ENCODE results near the gene GALNT5. TPM values are rescaled to one million over a fixed set of nuclear protein-coding genes. Genes with fewer than 3 reads are reported as not detected.

The GALNT5 gene
- total and polyA plus RNA-seq, 10 of the 15 experiments (the other 5 are each of a cell fraction or from before 2014, with no cell fraction given) = under 0.01 to 0.25 (median 0.03) TPM; not detected in 4

- Histone ChIP-seq H3K9me3 (replicated peaks; ENCODE audit: control insufficient read depth, insufficient read depth, low read length) (no peaks in the 10 kb centered on the region; the same call in 2 of the 3 replicates), H3K4me3 (no peak overlapping the region), H2AFZ (ENCODE audit: control insufficient read depth, low read depth, low read length) (no peak overlapping the region), H4K20me1 (ENCODE audit: control insufficient read depth, insufficient read depth) (no peaks in the 10 kb centered on the region), H3K27ac (ENCODE audit: control insufficient read depth, insufficient read depth) (no peak overlapping the region), H3K4me2 (ENCODE audit: control insufficient read depth, insufficient read depth) (no peak overlapping the region), H3K36me3 (ENCODE audit: control insufficient read depth in 2 of 2, insufficient read depth in 2 of 2, low read length in 1 of 2) (no peaks in the 10 kb centered on the region), H3K4me1 (ENCODE audit: control insufficient read depth, insufficient read depth, low read length) (peaks cover 14% of the 10 kb centered on the region), H3K79me2 (ENCODE audit: control insufficient read depth, insufficient read depth, low read length) (no peaks in the 10 kb centered on the region), H3K27me3 (replicated peaks in 1 of 2; ENCODE audit: control insufficient read depth in 2 of 2, insufficient read depth in 2 of 2, low read length in 1 of 2) (no peaks in the 10 kb centered on the region), H3K9ac (ENCODE audit: control insufficient read depth, insufficient read depth, low read length) (no peak overlapping the region)
- FAIRE-seq (no peak), DNase-seq (ENCODE audit: low read depth, low spot score) (no peak), ATAC-seq (no peak)
- RAD21 ChIA-PET (ENCODE audit: unreplicated experiment) = no interaction called here
- no TSS peak for BruUV-seq (replicated peaks)
- POLR2A ChIA-PET = interaction anchor here (0.6 kb wide), 1 partner anchor 1399 kb away, joined by 3 read pairs; no protein-coding TSS in a partner anchor
- in situ Hi-C loops (cut with MboI) (no loop called here), intact Hi-C loops (cut with micrococcal nuclease; ENCODE audit: unreplicated experiment) (loop anchor here (5.0 kb wide), 1 partner anchor 228 kb away; no protein-coding TSS in a partner anchor)
- TF ChIP-seq PML (IDR thresholded peaks at IDR 0.05; ENCODE audit: low read length) = no peak
- TF ChIP-seq POU2F2 (IDR thresholded peaks at IDR 0.05; ENCODE audit: borderline replicate concordance, low read depth, low read length) = no peak
- TF ChIP-seq ZBTB33 (IDR thresholded peaks at IDR 0.05) = no peak
- no peak for TF ChIP-seq SREBF1 (IDR thresholded peaks at IDR 0.05; ENCODE audit: low read length)
- no peak for TF ChIP-seq CBFB (IDR thresholded peaks at IDR 0.05; ENCODE audit: low read depth)
- TF ChIP-seq IRF4 (IDR thresholded peaks at IDR 0.05; ENCODE audit: low read depth, low read length) = no peak
- no peak for TF ChIP-seq USF2 (IDR thresholded peaks at IDR 0.05; ENCODE audit: borderline replicate concordance, low read depth, low read length)
- no peak for TF ChIP-seq SMC3 (IDR thresholded peaks at IDR 0.05; ENCODE audit: borderline replicate concordance, low read length)
- TF ChIP-seq KLF5 (IDR thresholded peaks at IDR 0.05; ENCODE audit: partially characterized antibody) = no peak
- TF ChIP-seq RAD21 (IDR thresholded peaks at IDR 0.05; ENCODE audit: insufficient read depth, low read depth, low read length) = no peak
- TF ChIP-seq MEF2A (IDR thresholded peaks at IDR 0.05; ENCODE audit: insufficient read depth, low read depth, low read length) = no peak
- TF ChIP-seq ZNF274 (IDR thresholded peaks at IDR 0.05; ENCODE audit: insufficient read depth, insufficient read length) = no peak
- no peak for TF ChIP-seq ZNF687 (IDR thresholded peaks at IDR 0.05)
- no peak for TF ChIP-seq ESRRA (IDR thresholded peaks at IDR 0.05; ENCODE audit: low read length)
- SMC1A ChIA-PET (ENCODE audit: uncharacterized antibody, unreplicated experiment) = interaction anchor here (0.7 to 2.0 kb wide), 5 partner anchors 8 to 38 kb away, joined by 3 to 5 read pairs (median 3); no protein-coding TSS in a partner anchor
- CTCF ChIA-PET = no interaction called here
- WGBS (ENCODE audit: insufficient coverage, insufficient replicate concordance, low lambda C conversion rate, missing lambda C conversion rate) = 66% methylated on average over 4 of the region's 4 CpGs
Measured at GRCh38 chr2:157244691-157245090, 12.8 kb upstream of the GALNT5 start.

All from GM12878 (cell line).